ENCODE data around the gene DVL1. TPM values are rescaled to one million over a fixed set of nuclear protein-coding genes. Genes with fewer than 3 reads are reported as not detected.

DVL1 gene
- total RNA-seq, 1 experiment from 2014 or later, result 91.4 TPM

DNA sequence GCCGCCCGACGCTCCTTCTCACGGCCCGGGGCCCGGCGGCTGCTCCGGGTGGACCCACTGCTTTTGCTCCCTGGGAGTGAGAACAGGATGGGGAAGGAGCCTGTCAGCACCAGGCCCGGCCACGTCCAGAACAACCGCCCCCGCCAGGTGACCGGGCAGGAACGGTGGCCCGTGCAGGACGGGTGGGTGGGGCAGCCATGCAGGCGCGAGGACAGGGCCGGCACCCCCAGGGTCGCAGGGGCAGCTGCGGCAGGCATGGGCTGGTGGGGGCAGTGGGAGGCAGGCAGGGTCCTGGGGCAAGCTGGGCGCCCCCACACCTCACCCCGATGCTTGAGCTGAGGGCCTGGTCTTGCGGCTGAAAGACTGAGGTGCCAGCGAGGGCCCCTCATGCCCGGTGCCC is 12.8 kb downstream of the DVL1 start:
- Mint-ChIP-seq H3K4me3 (no peak overlapping the region), H3K4me1 (no peaks in the 10 kb centered on the region), H3K9me3 (peaks cover 8% of the 10 kb centered on the region), H3K36me3 (peaks cover 15% of the 10 kb centered on the region), H3K27me3 (ENCODE audit: low read depth) (no peaks in the 10 kb centered on the region), H3K27ac (no peak overlapping the region)
- POLR2A ChIA-PET, result no interaction called here
- CTCF ChIA-PET, result no interaction called here
- TF ChIP-seq SP1 (CRISPR knock-in tag; conservative IDR thresholded peaks at IDR 0.05), result no peak
- ATAC-seq, result no peak
- no peak for DNase-seq (ENCODE audit: low spot score)

- Mint-ChIP-seq H3K27ac (no peak overlapping the region), H3K4me3 (no peak overlapping the region), H3K9me3 (peaks cover 2% of the 10 kb centered on the region; the same call in 1 of the 2 replicates), H3K27me3 (ENCODE audit: low read depth) (no peaks in the 10 kb centered on the region), H3K4me1 (no peaks in the 10 kb centered on the region), H3K36me3 (peaks cover 9% of the 10 kb centered on the region)
- CTCF ChIA-PET, result no interaction called here
- TF ChIP-seq JUN (CRISPR knock-in tag; IDR thresholded peaks at IDR 0.05), result no peak
- no peak for TF ChIP-seq ATF3 (CRISPR knock-in tag; conservative IDR thresholded peaks at IDR 0.05)
- TF ChIP-seq ZNF263 (CRISPR knock-in tag; IDR thresholded peaks at IDR 0.05; ENCODE audit: low read depth), result no peak
- TF ChIP-seq STAT6 (CRISPR knock-in tag; conservative IDR thresholded peaks at IDR 0.05; ENCODE audit: low read depth), result no peak
- TF ChIP-seq, protein P1, sequence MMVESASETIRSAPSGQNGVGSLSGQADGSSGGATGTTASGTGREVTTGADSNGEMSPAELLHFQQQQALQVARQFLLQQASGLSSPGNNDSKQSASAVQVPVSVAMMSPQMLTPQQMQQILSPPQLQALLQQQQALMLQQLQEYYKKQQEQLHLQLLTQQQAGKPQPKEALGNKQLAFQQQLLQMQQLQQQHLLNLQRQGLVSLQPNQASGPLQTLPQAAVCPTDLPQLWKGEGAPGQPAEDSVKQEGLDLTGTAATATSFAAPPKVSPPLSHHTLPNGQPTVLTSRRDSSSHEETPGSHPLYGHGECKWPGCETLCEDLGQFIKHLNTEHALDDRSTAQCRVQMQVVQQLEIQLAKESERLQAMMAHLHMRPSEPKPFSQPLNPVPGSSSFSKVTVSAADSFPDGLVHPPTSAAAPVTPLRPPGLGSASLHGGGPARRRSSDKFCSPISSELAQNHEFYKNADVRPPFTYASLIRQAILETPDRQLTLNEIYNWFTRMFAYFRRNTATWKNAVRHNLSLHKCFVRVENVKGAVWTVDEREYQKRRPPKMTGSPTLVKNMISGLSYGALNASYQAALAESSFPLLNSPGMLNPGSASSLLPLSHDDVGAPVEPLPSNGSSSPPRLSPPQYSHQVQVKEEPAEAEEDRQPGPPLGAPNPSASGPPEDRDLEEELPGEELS (CRISPR knock-in tag; IDR thresholded peaks at IDR 0.05), result no peak
- TF ChIP-seq ZNF423 (CRISPR knock-in tag; IDR thresholded peaks at IDR 0.05), result no peak
- no peak for TF ChIP-seq ETV6 (CRISPR knock-in tag; IDR thresholded peaks at IDR 0.05)
- TF ChIP-seq SMAD3 (CRISPR knock-in tag; IDR thresholded peaks at IDR 0.05; ENCODE audit: borderline replicate concordance), result no peak
- no peak for TF ChIP-seq HMGA2 (CRISPR knock-in tag; IDR thresholded peaks at IDR 0.05)
- no peak for TF ChIP-seq CREB1 (CRISPR knock-in tag; IDR thresholded peaks at IDR 0.05)
- TF ChIP-seq, protein P2, sequence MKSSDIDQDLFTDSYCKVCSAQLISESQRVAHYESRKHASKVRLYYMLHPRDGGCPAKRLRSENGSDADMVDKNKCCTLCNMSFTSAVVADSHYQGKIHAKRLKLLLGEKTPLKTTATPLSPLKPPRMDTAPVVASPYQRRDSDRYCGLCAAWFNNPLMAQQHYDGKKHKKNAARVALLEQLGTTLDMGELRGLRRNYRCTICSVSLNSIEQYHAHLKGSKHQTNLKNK (CRISPR knock-in tag; IDR thresholded peaks at IDR 0.05), result no peak
- no peak for TF ChIP-seq PREB (CRISPR knock-in tag; IDR thresholded peaks at IDR 0.05; ENCODE audit: borderline replicate concordance)
- TF ChIP-seq RORB (CRISPR knock-in tag; IDR thresholded peaks at IDR 0.05), result no peak
- TF ChIP-seq FOXJ3 (CRISPR knock-in tag; IDR thresholded peaks at IDR 0.05; ENCODE audit: borderline replicate concordance), result no peak
- POLR2A ChIA-PET, result no interaction called here
- DNase-seq (ENCODE audit: low spot score), result no peak
- no peak for ATAC-seq
Observed at GRCh38 chr1:1335792-1336248, 13.4 kb downstream of the DVL1 start.

- H3K36me3 Mint-ChIP-seq, result peaks cover 4% of the 10 kb centered on the region
- TF ChIP-seq FOXP1 (CRISPR knock-in tag; IDR thresholded peaks at IDR 0.05; ENCODE audit: borderline replicate concordance) (no peak), MYBL2 (CRISPR knock-in tag; IDR thresholded peaks at IDR 0.05) (no peak), ATF3 (CRISPR knock-in tag; conservative IDR thresholded peaks at IDR 0.05) (no peak), ELF4 (CRISPR knock-in tag; IDR thresholded peaks at IDR 0.05; ENCODE audit: low read depth) (no peak), SP1 (CRISPR knock-in tag; conservative IDR thresholded peaks at IDR 0.05) (no peak), ZNF317 (CRISPR knock-in tag; IDR thresholded peaks at IDR 0.05; ENCODE audit: borderline replicate concordance, low read depth) (no peak)
- TF ChIP-seq, protein P3, sequence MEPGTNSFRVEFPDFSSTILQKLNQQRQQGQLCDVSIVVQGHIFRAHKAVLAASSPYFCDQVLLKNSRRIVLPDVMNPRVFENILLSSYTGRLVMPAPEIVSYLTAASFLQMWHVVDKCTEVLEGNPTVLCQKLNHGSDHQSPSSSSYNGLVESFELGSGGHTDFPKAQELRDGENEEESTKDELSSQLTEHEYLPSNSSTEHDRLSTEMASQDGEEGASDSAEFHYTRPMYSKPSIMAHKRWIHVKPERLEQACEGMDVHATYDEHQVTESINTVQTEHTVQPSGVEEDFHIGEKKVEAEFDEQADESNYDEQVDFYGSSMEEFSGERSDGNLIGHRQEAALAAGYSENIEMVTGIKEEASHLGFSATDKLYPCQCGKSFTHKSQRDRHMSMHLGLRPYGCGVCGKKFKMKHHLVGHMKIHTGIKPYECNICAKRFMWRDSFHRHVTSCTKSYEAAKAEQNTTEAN (CRISPR knock-in tag; IDR thresholded peaks at IDR 0.05), result no peak
- TF ChIP-seq, protein P4, sequence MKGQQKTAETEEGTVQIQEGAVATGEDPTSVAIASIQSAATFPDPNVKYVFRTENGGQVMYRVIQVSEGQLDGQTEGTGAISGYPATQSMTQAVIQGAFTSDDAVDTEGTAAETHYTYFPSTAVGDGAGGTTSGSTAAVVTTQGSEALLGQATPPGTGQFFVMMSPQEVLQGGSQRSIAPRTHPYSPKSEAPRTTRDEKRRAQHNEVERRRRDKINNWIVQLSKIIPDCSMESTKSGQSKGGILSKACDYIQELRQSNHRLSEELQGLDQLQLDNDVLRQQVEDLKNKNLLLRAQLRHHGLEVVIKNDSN (CRISPR knock-in tag; IDR thresholded peaks at IDR 0.05), result no peak
Observed at GRCh38 chr1:1335283-1335682, 13.9 kb downstream of the DVL1 start.

More at GRCh38 chr1:1335283-1335682, 13.9 kb downstream of the DVL1 start:
- ChIA-PET CTCF (interaction anchor here (1.3 kb wide), 1 partner anchor 43 kb away, joined by 6 read pairs; no protein-coding TSS in a partner anchor), POLR2A (no interaction called here)
- ATAC-seq (no peak), DNase-seq (ENCODE audit: low spot score) (no peak)
- Mint-ChIP-seq H3K4me1 (no peaks in the 10 kb centered on the region), H3K27me3 (ENCODE audit: low read depth) (no peaks in the 10 kb centered on the region), H3K27ac (no peak overlapping the region), H3K4me3 (no peak overlapping the region), H3K9me3 (no peaks in the 10 kb centered on the region)

Measured in WTC11 (cell line).